ENCODE results near the gene PCDHGA1. TPM values are rescaled to one million over a fixed set of nuclear protein-coding genes. Genes with fewer than 3 reads are reported as not detected.
"Not testable (repeated sequence)": the region's sequence is repeated elsewhere in the genome, so short reads cannot be mapped to it uniquely, and the experiment has no call there.

The PCDHGA1 gene
- total and polyA plus RNA-seq, 9 of the 15 experiments (the other 6 are each of a cell fraction or from before 2014, with no cell fraction given): 0.05 to 0.26 (median 0.18) TPM; not detected in 2

DNA sequence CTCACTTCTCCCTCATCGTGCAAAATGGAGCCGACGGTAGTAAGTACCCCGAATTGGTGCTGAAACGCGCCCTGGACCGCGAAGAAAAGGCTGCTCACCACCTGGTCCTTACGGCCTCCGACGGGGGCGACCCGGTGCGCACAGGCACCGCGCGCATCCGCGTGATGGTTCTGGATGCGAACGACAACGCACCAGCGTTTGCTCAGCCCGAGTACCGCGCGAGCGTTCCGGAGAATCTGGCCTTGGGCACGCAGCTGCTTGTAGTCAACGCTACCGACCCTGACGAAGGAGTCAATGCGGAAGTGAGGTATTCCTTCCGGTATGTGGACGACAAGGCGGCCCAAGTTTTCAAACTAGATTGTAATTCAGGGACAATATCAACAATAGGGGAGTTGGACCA is 101.0 kb downstream of the PCDHGA1 start:
- Histone ChIP-seq H3K9me3 (replicated peaks; ENCODE audit: control insufficient read depth, insufficient read depth, low read depth, low read length) (no peaks in the 10 kb centered on the region; the same call in 1 of the 2 replicates), H3K27me3 (ENCODE audit: control insufficient read depth in 2 of 2, insufficient read depth in 2 of 2, low read length in 2 of 2) (peaks cover 10 to 32% of the 10 kb centered on the region in 2 experiments; a peak in 3 of 5 replicates), H3K4me1 (replicated peaks in 1 of 2; ENCODE audit: control insufficient read depth in 2 of 2, insufficient read depth in 2 of 2, low read length in 2 of 2) (peaks cover 0 to 22% of the 10 kb centered on the region in 2 experiments; a peak in 2 of 5 replicates), H3K9ac (ENCODE audit: insufficient read depth in 1 of 2, low read depth in 2 of 2, low read length in 2 of 2) (no peak overlapping the region), H3K79me2 (ENCODE audit: control insufficient read depth, insufficient read depth, low read length) (no peaks in the 10 kb centered on the region), H3K4me3 (no peak overlapping the region), H2AFZ (ENCODE audit: low read depth, low read length) (no peak overlapping the region), H4K20me1 (replicated peaks; ENCODE audit: control insufficient read depth, insufficient read depth, low read length) (no peaks in the 10 kb centered on the region), H3K27ac (ENCODE audit: extremely low read depth, low read depth, low read length) (no peak overlapping the region), H3K4me2 (ENCODE audit: insufficient read depth, low read length) (no peak overlapping the region), H3K36me3 (ENCODE audit: control insufficient read depth, insufficient read depth, low read length) (no peaks in the 10 kb centered on the region), H3K9me1 (ENCODE audit: control insufficient read depth, insufficient read depth, low read length) (no peaks in the 10 kb centered on the region)
- no TSS peak for BruUV-seq (replicated peaks)
- ATAC-seq (no peak), DNase-seq (ENCODE audit: extremely low read depth in 1 of 4, low spot score in 3 of 4) (no peak), FAIRE-seq (no peak)
- intact Hi-C loops (cut with micrococcal nuclease) (no loop called here), in situ Hi-C loops (cut with MboI) (no loop called here)
- TF ChIP-seq ZNF589 (CRISPR knock-in tag; IDR thresholded peaks at IDR 0.05; ENCODE audit: low read depth): no peak
- no peak for TF ChIP-seq SMAD1 (IDR thresholded peaks at IDR 0.05; ENCODE audit: low read depth, low read length, partially characterized antibody)
- TF ChIP-seq, protein P1, sequence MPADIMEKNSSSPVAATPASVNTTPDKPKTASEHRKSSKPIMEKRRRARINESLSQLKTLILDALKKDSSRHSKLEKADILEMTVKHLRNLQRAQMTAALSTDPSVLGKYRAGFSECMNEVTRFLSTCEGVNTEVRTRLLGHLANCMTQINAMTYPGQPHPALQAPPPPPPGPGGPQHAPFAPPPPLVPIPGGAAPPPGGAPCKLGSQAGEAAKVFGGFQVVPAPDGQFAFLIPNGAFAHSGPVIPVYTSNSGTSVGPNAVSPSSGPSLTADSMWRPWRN (IDR thresholded peaks at IDR 0.05; ENCODE audit: low read depth): no peak
- no peak for TF ChIP-seq BRD4 (IDR thresholded peaks at IDR 0.05)
- no peak for TF ChIP-seq ZNF311 (CRISPR knock-in tag; IDR thresholded peaks at IDR 0.05)
- no peak for TF ChIP-seq ZNF583 (CRISPR knock-in tag; IDR thresholded peaks at IDR 0.05)
- no peak for TF ChIP-seq MEF2D (tag; conservative IDR thresholded peaks at IDR 0.05; ENCODE audit: low read depth)
- TF ChIP-seq SP1 (CRISPR knock-in tag; IDR thresholded peaks at IDR 0.05): no peak
- 67% methylated on average over 36 of the region's 37 CpGs for WGBS (ENCODE audit: insufficient coverage, low coverage, missing lambda C conversion rate)
- CTCF ChIA-PET (ENCODE audit: low intra/inter-chr PET ratio): no interaction called here
- POLR2A ChIA-PET: interaction anchor here (0.7 kb wide), 1 partner anchor 84 kb away, joined by 3 read pairs; no protein-coding TSS in a partner anchor

DNA sequence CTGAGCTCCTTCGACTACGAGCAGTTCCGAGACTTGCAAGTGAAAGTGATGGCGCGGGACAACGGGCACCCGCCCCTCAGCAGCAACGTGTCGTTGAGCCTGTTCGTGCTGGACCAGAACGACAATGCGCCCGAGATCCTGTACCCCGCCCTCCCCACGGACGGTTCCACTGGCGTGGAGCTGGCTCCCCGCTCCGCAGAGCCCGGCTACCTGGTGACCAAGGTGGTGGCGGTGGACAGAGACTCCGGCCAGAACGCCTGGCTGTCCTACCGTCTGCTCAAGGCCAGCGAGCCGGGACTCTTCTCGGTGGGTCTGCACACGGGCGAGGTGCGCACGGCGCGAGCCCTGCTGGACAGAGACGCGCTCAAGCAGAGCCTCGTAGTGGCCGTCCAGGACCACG is 102.0 kb downstream of the PCDHGA1 start:
- H3K79me2 ChIP-seq (ENCODE audit: control insufficient read depth, insufficient read depth, low read length); H3K4me3 ChIP-seq; H3K9me1 ChIP-seq (ENCODE audit: control insufficient read depth, insufficient read depth, low read length); intact Hi-C loops (cut with micrococcal nuclease); H2AFZ ChIP-seq (ENCODE audit: low read depth, low read length); ATAC-seq; BruUV-seq (replicated peaks); H3K9ac ChIP-seq (ENCODE audit: insufficient read depth in 1 of 2, low read depth in 2 of 2, low read length in 2 of 2); H3K36me3 ChIP-seq (ENCODE audit: control insufficient read depth, insufficient read depth, low read length); H3K4me2 ChIP-seq (ENCODE audit: insufficient read depth, low read length); in situ Hi-C loops (cut with MboI); H3K9me3 ChIP-seq (replicated peaks; ENCODE audit: control insufficient read depth, insufficient read depth, low read depth, low read length); FAIRE-seq; H4K20me1 ChIP-seq (replicated peaks; ENCODE audit: control insufficient read depth, insufficient read depth, low read length); H3K27ac ChIP-seq (ENCODE audit: extremely low read depth, low read depth, low read length); DNase-seq (ENCODE audit: extremely low read depth in 1 of 4, low spot score in 3 of 4); CTCF ChIA-PET (ENCODE audit: low intra/inter-chr PET ratio); POLR2A ChIA-PET: not testable (repeated sequence)
- peaks cover 8 to 30% of the 10 kb centered on the region in 2 experiments; a peak in 3 of 5 replicates for H3K27me3 ChIP-seq (ENCODE audit: control insufficient read depth in 2 of 2, insufficient read depth in 2 of 2, low read length in 2 of 2)
- 11% methylated on average over 12 of the region's 38 CpGs for WGBS (ENCODE audit: insufficient coverage, low coverage, missing lambda C conversion rate)
- H3K4me1 ChIP-seq (replicated peaks in 1 of 2; ENCODE audit: control insufficient read depth in 2 of 2, insufficient read depth in 2 of 2, low read length in 2 of 2): peaks cover 0 to 22% of the 10 kb centered on the region in 2 experiments; a peak in 2 of 5 replicates

Data from K562 (cell line).